Mucosa of stomach (tissue), 1 donor: Measurements from ENCODE around the gene NFKBIB.
"Not testable (repeated sequence)": the region's sequence is repeated elsewhere in the genome, so short reads cannot be mapped to it uniquely, and the experiment has no call there.

Experiments used
- H3K27me3 ChIP-seq: one replicate; pipeline ENCODE4 v1.7.0; 2013; ENCODE audit warnings: mild to moderate bottlenecking, low read length; ENCODE audit not compliant: control insufficient read depth, insufficient read depth
- H3K36me3 ChIP-seq: one replicate; pipeline ENCODE4 v1.7.0; 2013; ENCODE audit warnings: low read length; ENCODE audit not compliant: control insufficient read depth, insufficient read depth
- H3K4me1 ChIP-seq: one replicate; pipeline ENCODE4 v1.7.0; 2013; ENCODE audit warnings: mild to moderate bottlenecking, low read length; ENCODE audit not compliant: control insufficient read depth, insufficient read depth
- H3K4me3 ChIP-seq: one replicate; pipeline ENCODE4 v1.7.0; 2013; ENCODE audit warnings: low read length
- H3K9ac ChIP-seq: one replicate; pipeline ENCODE4 v1.7.0; 2013; ENCODE audit warnings: mild to moderate bottlenecking, low read length, moderate library complexity
- H3K9me3 ChIP-seq: one replicate; pipeline ENCODE4 v1.7.0; 2013; ENCODE audit warnings: mild to moderate bottlenecking, low read length, moderate library complexity; ENCODE audit not compliant: control insufficient read depth
- donor health status: Pancreatic carcinoma.

The NFKBIB gene

GRCh38 chr19:38899447-38900201, at the start of gene NFKBIB, which contains the start of gene SIRT2:
TSS of gene NFKBIB (plus strand) at chr19:38899969. CDS start at chr19:38900033, 64 bp downstream.
TSS of gene SIRT2 (minus strand) at chr19:38899618. CDS start at chr19:38899521, 97 bp downstream.
- Histone ChIP-seq H3K27me3 (no peaks in the 10 kb centered on the region), H3K9ac (peak within 1 kb of the TSS; percentile 88), H3K4me3 (peak within 1 kb of the TSS; percentile 89), H3K36me3 (no peaks in the 10 kb centered on the region), H3K4me1 (peaks cover 19% of the 10 kb centered on the region), H3K9me3 (no peaks in the 10 kb centered on the region)

- peak overlapping the region; percentile 79 for H3K9ac ChIP-seq
These were observed 49.3 kb upstream of the NFKBIB start for GRCh38 chr19:38850436-38850975.

GRCh38 chr19:38850976-38851621, 48.7 kb upstream of the NFKBIB start:
- Histone ChIP-seq H3K4me3 (peak overlapping the region; percentile 77), H3K9ac (peak overlapping the region; percentile 79), H3K9me3 (no peaks in the 10 kb centered on the region), H3K36me3 (peaks cover 14% of the 10 kb centered on the region), H3K4me1 (peaks cover 28% of the 10 kb centered on the region), H3K27me3 (no peaks in the 10 kb centered on the region)

More at GRCh38 chr19:38850436-38850975, 49.3 kb upstream of the NFKBIB start:
- Histone ChIP-seq H3K4me1 (peaks cover 28% of the 10 kb centered on the region), H3K27me3 (no peaks in the 10 kb centered on the region), H3K9me3 (no peaks in the 10 kb centered on the region), H3K4me3 (peak overlapping the region; percentile 77), H3K36me3 (peaks cover 20% of the 10 kb centered on the region)

GRCh38 chr19:38851622-38852230, 48.0 kb upstream of the NFKBIB start:
- Histone ChIP-seq H3K27me3 (no peaks in the 10 kb centered on the region), H3K9me3 (no peaks in the 10 kb centered on the region), H3K9ac (peak overlapping the region; percentile 92), H3K4me3 (peak overlapping the region; percentile 77), H3K36me3 (peaks cover 11% of the 10 kb centered on the region), H3K4me1 (peaks cover 28% of the 10 kb centered on the region)

- Histone ChIP-seq H3K4me1 (peaks cover 28% of the 10 kb centered on the region), H3K36me3 (peaks cover 5% of the 10 kb centered on the region), H3K27me3 (no peaks in the 10 kb centered on the region), H3K9ac (peak overlapping the region; percentile 92), H3K4me3 (peak overlapping the region; percentile 79), H3K9me3 (no peaks in the 10 kb centered on the region)
These were observed 47.3 kb upstream of the NFKBIB start for GRCh38 chr19:38852231-38853044.

- no peaks in the 10 kb centered on the region for H3K36me3 ChIP-seq
- H3K27me3 ChIP-seq: no peaks in the 10 kb centered on the region
- H3K9ac ChIP-seq: peak overlapping the region; percentile 92
- H3K4me1 ChIP-seq: peaks cover 21% of the 10 kb centered on the region
- H3K9me3 ChIP-seq: no peaks in the 10 kb centered on the region
- H3K4me3 ChIP-seq: peak overlapping the region; percentile 79
These were observed 46.6 kb upstream of the NFKBIB start for GRCh38 chr19:38853214-38853613.

GRCh38 chr19:38854961-38855360, 44.8 kb upstream of the NFKBIB start:
- not testable (repeated sequence) for H3K4me3 ChIP-seq, H3K9me3 ChIP-seq, H3K27me3 ChIP-seq, H3K9ac ChIP-seq, H3K36me3 ChIP-seq
- peaks cover 18% of the 10 kb centered on the region for H3K4me1 ChIP-seq

GRCh38 chr19:38855751-38856150, 44.0 kb upstream of the NFKBIB start:
- H3K4me1 ChIP-seq: peaks cover 19% of the 10 kb centered on the region
- H3K9ac ChIP-seq: not testable (repeated sequence)

GRCh38 chr19:38856813-38857212, 43.0 kb upstream of the NFKBIB start:
- Histone ChIP-seq H3K4me3 (no peak overlapping the region), H3K36me3 (no peaks in the 10 kb centered on the region), H3K9me3 (no peaks in the 10 kb centered on the region), H3K9ac (no peak overlapping the region), H3K27me3 (no peaks in the 10 kb centered on the region), H3K4me1 (peaks cover 12% of the 10 kb centered on the region)

More at GRCh38 chr19:38855751-38856150, 44.0 kb upstream of the NFKBIB start:
- not testable (repeated sequence) for H3K9me3 ChIP-seq, H3K36me3 ChIP-seq, H3K27me3 ChIP-seq, H3K4me3 ChIP-seq

GRCh38 chr19:38859631-38860204, 40.1 kb upstream of the NFKBIB start:
- not testable (repeated sequence) for H3K4me3 ChIP-seq, H3K36me3 ChIP-seq, H3K27me3 ChIP-seq

GRCh38 chr19:38861368-38861767, 38.4 kb upstream of the NFKBIB start:
- H3K27me3 ChIP-seq: no peaks in the 10 kb centered on the region
- no peaks in the 10 kb centered on the region for H3K9me3 ChIP-seq
- peaks cover 36% of the 10 kb centered on the region for H3K4me1 ChIP-seq
- H3K36me3 ChIP-seq: no peaks in the 10 kb centered on the region
- H3K4me3 ChIP-seq: no peak overlapping the region
- no peak overlapping the region for H3K9ac ChIP-seq

More at GRCh38 chr19:38859631-38860204, 40.1 kb upstream of the NFKBIB start:
- peaks cover 21% of the 10 kb centered on the region for H3K4me1 ChIP-seq
- not testable (repeated sequence) for H3K9me3 ChIP-seq, H3K9ac ChIP-seq
